HepG2 (cell line): ENCODE results near the gene ZNF561. TPM values are rescaled to one million over a fixed set of nuclear protein-coding genes. Genes with fewer than 3 reads are reported as not detected.

Experiments
- BRD4 ChIP-seq: sonication (generic); formaldehyde crosslinking; IDR thresholded peaks from 2 replicates; pipeline ENCODE4 v1.4.0; 2020; ENCODE audit warnings: missing genetic modification reagents
- FOXO1 ChIP-seq: sonication (generic); formaldehyde crosslinking; IDR thresholded peaks from 2 replicates; pipeline ENCODE4 v1.4.0; 2020; ENCODE audit warnings: missing genetic modification reagents
- HOXA7 ChIP-seq: sonication (generic); formaldehyde crosslinking; IDR thresholded peaks from 2 replicates; pipeline ENCODE4 v1.8.1; 2022; ENCODE audit warnings: mild to moderate bottlenecking, missing genetic modification reagents, moderate library complexity
- KDM3A ChIP-seq: IDR thresholded peaks from 2 replicates; pipeline ENCODE4 v1.6.1; 2018; ENCODE audit warnings: low read depth, missing compliant biosample characterization
- MTA3 ChIP-seq: sonication (generic); formaldehyde crosslinking; IDR thresholded peaks from 2 replicates; pipeline ENCODE4 v1.4.0; 2020; ENCODE audit warnings: missing genetic modification reagents
- PAX8 ChIP-seq: sonication (generic); formaldehyde crosslinking; IDR thresholded peaks from 2 replicates; pipeline ENCODE4 v1.8.0; 2022; ENCODE audit warnings: mild to moderate bottlenecking, missing genetic modification reagents, borderline replicate concordance
- SETDB1 ChIP-seq: sonication (generic); formaldehyde crosslinking; IDR thresholded peaks from 2 replicates; pipeline ENCODE4 v1.5.1; 2020; ENCODE audit warnings: missing genetic modification reagents, mild to moderate bottlenecking, borderline replicate concordance
- SIX4 ChIP-seq: sonication (generic); formaldehyde crosslinking; IDR thresholded peaks from 2 replicates; pipeline ENCODE4 v1.4.0; 2020; ENCODE audit warnings: missing genetic modification reagents
- SMAD3 ChIP-seq: sonication (generic); formaldehyde crosslinking; IDR thresholded peaks from 2 replicates; pipeline ENCODE4 v1.4.0; 2020; ENCODE audit warnings: missing genetic modification reagents
- SOX6 ChIP-seq, 2 experiments: fragments of 450-650 bp in 1 of 2; sonication (generic) in 1 of 2; formaldehyde crosslinking in 1 of 2; IDR thresholded peaks; 2 replicates each; pipeline versions ENCODE4 v1.4.0 to v1.6.1; 2017 to 2020; ENCODE audit warnings: antibody characterized with exemption in 1 of 2, mild to moderate bottlenecking in 1 of 2, missing genetic modification reagents in 1 of 2
- SRSF9 ChIP-seq: fragments of 200-400 bp; formaldehyde crosslinking; IDR thresholded peaks from 2 replicates; pipeline ENCODE4 v1.6.1; 2018; ENCODE audit warnings: borderline replicate concordance, mild to moderate bottlenecking, low read depth, low read length; ENCODE audit not compliant: insufficient read depth, poor library complexity, severe bottlenecking
- TARDBP ChIP-seq: sonication (generic); formaldehyde crosslinking; IDR thresholded peaks from 2 replicates; pipeline ENCODE4 v1.8.0; 2022; ENCODE audit warnings: mild to moderate bottlenecking, missing genetic modification reagents
- TEAD2 ChIP-seq: sonication (generic); formaldehyde crosslinking; IDR thresholded peaks from 2 replicates; pipeline ENCODE4 v1.9.0; 2021; ENCODE audit warnings: missing genetic modification reagents
- TOPORS ChIP-seq: sonication (generic); formaldehyde crosslinking; IDR thresholded peaks from 2 replicates; pipeline ENCODE4 v1.8.0; 2023; ENCODE audit warnings: mild to moderate bottlenecking, missing genetic modification reagents
- TSC22D2 ChIP-seq: sonication (generic); formaldehyde crosslinking; IDR thresholded peaks from 2 replicates; pipeline ENCODE4 v1.5.1; 2020; ENCODE audit warnings: missing genetic modification reagents, mild to moderate bottlenecking, borderline replicate concordance
- U2AF2 ChIP-seq: fragments of 200-400 bp; formaldehyde crosslinking; IDR thresholded peaks from 2 replicates; pipeline ENCODE4 v1.6.1; 2017; ENCODE audit warnings: low read depth, mild to moderate bottlenecking, low read length
- ZBTB1 ChIP-seq: sonication (generic); formaldehyde crosslinking; IDR thresholded peaks from 2 replicates; pipeline ENCODE4 v1.4.0; 2020; ENCODE audit warnings: missing genetic modification reagents, borderline replicate concordance
- ZBTB8A ChIP-seq: sonication (generic); formaldehyde crosslinking; IDR thresholded peaks from 2 replicates; pipeline ENCODE4 v1.4.0; 2020; ENCODE audit warnings: mild to moderate bottlenecking, low read depth, missing genetic modification reagents, borderline replicate concordance
- ZFP36L2 ChIP-seq: sonication (generic); formaldehyde crosslinking; IDR thresholded peaks from 2 replicates; pipeline ENCODE4 v1.4.0; 2020; ENCODE audit warnings: missing genetic modification reagents
- ZNF33A ChIP-seq: sonication (generic); formaldehyde crosslinking; IDR thresholded peaks from 2 replicates; pipeline ENCODE4 v1.5.1; 2020; ENCODE audit warnings: missing genetic modification reagents, mild to moderate bottlenecking, moderate library complexity, borderline replicate concordance
- ZNF562 ChIP-seq: sonication (generic); formaldehyde crosslinking; IDR thresholded peaks from 2 replicates; pipeline ENCODE4 v1.8.0; 2022; ENCODE audit warnings: missing genetic modification reagents, borderline replicate concordance
- ZNF674 ChIP-seq: sonication (generic); formaldehyde crosslinking; IDR thresholded peaks from 2 replicates; pipeline ENCODE4 v1.5.0; 2020; ENCODE audit warnings: low read depth, mild to moderate bottlenecking, missing genetic modification reagents
- ZNF75D ChIP-seq: sonication (generic); formaldehyde crosslinking; IDR thresholded peaks from 2 replicates; pipeline ENCODE4 v1.8.1; 2023; ENCODE audit warnings: missing genetic modification reagents, mild to moderate bottlenecking, borderline replicate concordance
- ZNF772 ChIP-seq: sonication (generic); formaldehyde crosslinking; IDR thresholded peaks from 2 replicates; pipeline ENCODE4 v1.5.0; 2020; ENCODE audit warnings: mild to moderate bottlenecking, missing genetic modification reagents
- ZNF891 ChIP-seq: sonication (generic); formaldehyde crosslinking; IDR thresholded peaks from 2 replicates; pipeline ENCODE4 v1.5.0; 2020; ENCODE audit warnings: mild to moderate bottlenecking, missing genetic modification reagents
- ZSCAN21 ChIP-seq: sonication (generic); formaldehyde crosslinking; IDR thresholded peaks from 2 replicates; pipeline ENCODE4 v1.8.0; 2022; ENCODE audit warnings: mild to moderate bottlenecking, missing genetic modification reagents, moderate library complexity, borderline replicate concordance
- polyA plus RNA-seq, 8 experiments: library from polyadenylated mRNA; depleted of rRNA in 3 of 8; stranded (reverse) in 7 of 8; unstranded in 1 of 8; fragments of >200 nt; fragmentation: Illumina TruSeq in 4 of 8; extraction: Trizol in 4 of 8; gene quantifications; 2 replicates each; pipeline versions ENCODE4 v1.2.1 to v1.2.3, GENCODE V29; 2011 to 2016; ENCODE audit warnings: low read depth in 4 of 8, missing spikeins in 1 of 8, mixed read lengths in 1 of 8; ENCODE audit not compliant: insufficient read depth in 1 of 8
- total RNA-seq, 5 experiments: library from RNA; depleted of rRNA; stranded (reverse); fragments of >200 nt; fragmentation: Illumina TruSeq; extraction: Trizol; gene quantifications; 2 replicates each; pipeline ENCODE4 v1.2.3, GENCODE V29; 2016; ENCODE audit warnings: low read depth in 1 of 5
- TF ChIP-seq, protein P1 (sequence below): sonication (generic); formaldehyde crosslinking; IDR thresholded peaks from 2 replicates; pipeline ENCODE4 v1.8.0; 2022; ENCODE audit warnings: missing genetic modification reagents, low read depth, mild to moderate bottlenecking, borderline replicate concordance
- TF ChIP-seq, protein P2 (sequence below): sonication (generic); formaldehyde crosslinking; IDR thresholded peaks from 2 replicates; pipeline ENCODE4 v1.4.0; 2020; ENCODE audit warnings: mild to moderate bottlenecking, low read depth, missing genetic modification reagents
- TF ChIP-seq, protein P3 (sequence below): sonication (generic); formaldehyde crosslinking; IDR thresholded peaks from 2 replicates; pipeline ENCODE4 v1.8.1; 2022; ENCODE audit warnings: mild to moderate bottlenecking, missing genetic modification reagents

The ZNF561 gene
- total and polyA plus RNA-seq, 2 of the 13 experiments (the other 11 are each of a cell fraction or from before 2014, with no cell fraction given): 19.8 to 35.1 TPM

DNA sequence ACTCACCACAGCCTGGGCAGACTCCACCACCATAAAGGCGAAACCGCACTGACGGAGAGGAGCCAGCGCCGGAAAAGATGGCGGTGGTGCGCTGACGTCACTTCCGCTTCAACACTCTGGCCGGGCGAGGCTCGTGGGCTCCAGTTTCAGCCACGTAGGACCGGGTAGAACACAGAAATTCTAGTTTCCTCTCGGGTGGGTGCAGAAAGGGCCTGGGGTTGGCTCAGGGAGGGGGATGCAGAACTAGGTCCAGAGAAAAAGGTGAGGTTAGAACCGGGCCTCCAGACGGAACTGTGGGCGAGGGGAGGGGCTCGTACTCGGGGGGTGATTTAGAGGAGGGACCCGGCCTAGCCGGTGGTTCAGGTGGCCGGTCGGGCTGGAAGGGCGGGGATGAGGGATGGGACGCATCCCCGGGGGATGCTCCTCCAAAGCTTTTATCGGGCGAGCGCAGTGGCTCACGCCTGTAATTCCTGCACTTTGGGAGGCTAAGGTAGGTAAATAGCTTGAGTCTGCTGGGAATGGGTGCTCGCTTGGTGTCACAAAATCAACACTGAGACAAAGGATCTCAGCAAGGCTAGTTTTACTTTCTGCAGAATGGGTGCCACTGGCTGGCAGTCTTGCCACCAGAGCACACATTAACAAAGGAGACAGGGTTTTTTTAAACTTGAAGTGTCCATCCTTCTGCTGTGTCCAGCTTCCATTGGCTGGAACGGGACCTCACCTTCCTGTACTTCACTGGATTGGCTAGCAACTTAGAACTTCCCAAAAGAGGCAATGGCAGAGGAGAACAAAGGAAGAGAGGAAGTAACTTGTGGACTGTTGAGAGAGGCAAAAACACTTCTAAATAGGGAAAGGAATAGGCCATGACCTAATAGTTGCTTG, at the start of gene ZNF561 (continued):
- TF ChIP-seq SOX6 (IDR thresholded peaks at IDR 0.05) (no peak), SOX6 (CRISPR knock-in tag; IDR thresholded peaks at IDR 0.05) (peak; percentile 7), FOXO1 (CRISPR knock-in tag) (peak; percentile 9; the same call in 1 of the 2 replicates), ZNF772 (CRISPR knock-in tag) (peak; percentile 51), SETDB1 (CRISPR knock-in tag) (no peak), ZSCAN21 (CRISPR knock-in tag) (peak; percentile 42; the same call in 1 of the 2 replicates), ZNF75D (CRISPR knock-in tag) (peak; percentile 87), TOPORS (CRISPR knock-in tag) (no peak), TEAD2 (CRISPR knock-in tag) (no peak; the same call in 1 of the 2 replicates), ZBTB1 (CRISPR knock-in tag) (no peak), ZNF891 (CRISPR knock-in tag) (peak; percentile 67; the same call in 1 of the 2 replicates), SRSF9 (no peak), TARDBP (0 out of 2 replicates have a peak, but pooled peaks have one; percentile 41), KDM3A (CRISPR knock-in tag) (no peak), SMAD3 (CRISPR knock-in tag) (peak; percentile 44; the same call in 1 of the 2 replicates), ZNF562 (CRISPR knock-in tag) (no peak), PAX8 (CRISPR knock-in tag) (no peak), TSC22D2 (CRISPR knock-in tag) (no peak), SIX4 (CRISPR knock-in tag) (no peak), ZNF674 (no peak), ZNF33A (CRISPR knock-in tag) (no peak), BRD4 (CRISPR knock-in tag) (peak; percentile 67; the same call in 1 of the 2 replicates), ZBTB8A (no peak), U2AF2 (0 out of 2 replicates have a peak, but pooled peaks have one; percentile 26), MTA3 (CRISPR knock-in tag) (no peak), ZFP36L2 (CRISPR knock-in tag) (no peak), HOXA7 (CRISPR knock-in tag) (no peak)
- TF ChIP-seq, protein P1, sequence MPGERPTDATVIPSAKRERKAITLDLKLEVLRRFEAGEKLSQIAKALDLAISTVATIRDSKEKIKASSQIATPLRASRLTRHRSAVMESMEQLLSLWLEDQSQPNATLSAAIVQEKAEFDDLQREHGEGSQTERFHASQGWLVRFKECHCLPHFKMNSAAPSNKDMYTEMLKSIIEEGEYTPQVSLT (CRISPR knock-in tag): no peak
- TF ChIP-seq, protein P2, sequence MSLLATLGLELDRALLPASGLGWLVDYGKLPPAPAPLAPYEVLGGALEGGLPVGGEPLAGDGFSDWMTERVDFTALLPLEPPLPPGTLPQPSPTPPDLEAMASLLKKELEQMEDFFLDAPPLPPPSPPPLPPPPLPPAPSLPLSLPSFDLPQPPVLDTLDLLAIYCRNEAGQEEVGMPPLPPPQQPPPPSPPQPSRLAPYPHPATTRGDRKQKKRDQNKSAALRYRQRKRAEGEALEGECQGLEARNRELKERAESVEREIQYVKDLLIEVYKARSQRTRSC: no peak
- TF ChIP-seq, protein P3, sequence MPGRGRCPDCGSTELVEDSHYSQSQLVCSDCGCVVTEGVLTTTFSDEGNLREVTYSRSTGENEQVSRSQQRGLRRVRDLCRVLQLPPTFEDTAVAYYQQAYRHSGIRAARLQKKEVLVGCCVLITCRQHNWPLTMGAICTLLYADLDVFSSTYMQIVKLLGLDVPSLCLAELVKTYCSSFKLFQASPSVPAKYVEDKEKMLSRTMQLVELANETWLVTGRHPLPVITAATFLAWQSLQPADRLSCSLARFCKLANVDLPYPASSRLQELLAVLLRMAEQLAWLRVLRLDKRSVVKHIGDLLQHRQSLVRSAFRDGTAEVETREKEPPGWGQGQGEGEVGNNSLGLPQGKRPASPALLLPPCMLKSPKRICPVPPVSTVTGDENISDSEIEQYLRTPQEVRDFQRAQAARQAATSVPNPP (CRISPR knock-in tag): no peak
